Keratinocyte (primary cell): ENCODE results near the gene UBE2E1.

Experiments used
- CTCF ChIP-seq, 3 experiments: IDR thresholded peaks in 1 of 3; conservative IDR thresholded peaks in 1 of 3; optimal IDR thresholded peaks in 1 of 3; 2 replicates in 2 of 3; 3 replicates in 1 of 3; pipeline versions ENCODE3 to v1.5.1; 2011; ENCODE audit warnings: low read length in 3 of 3, mild to moderate bottlenecking in 3 of 3, moderate library complexity in 2 of 3, control low read depth in 1 of 3, inconsistent platforms in 1 of 3; ENCODE audit not compliant: insufficient read depth in 2 of 3; ENCODE audit errors: extremely low read depth in 1 of 3
- EZH2 ChIP-seq: IDR thresholded peaks from one replicate; pipeline ENCODE4 v1.6.1; 2012; ENCODE audit warnings: inconsistent platforms, mild to moderate bottlenecking, low read length, moderate library complexity

GRCh38 chr3:23785882-23786281 lies 19.9 kb upstream of the UBE2E1 start:
- no peak for TF ChIP-seq CTCF (optimal IDR thresholded peaks at IDR 0.05 in 1 of 3, IDR thresholded peaks at IDR 0.05 in 1 of 3, conservative IDR thresholded peaks at IDR 0.05 in 1 of 3; ENCODE audit: extremely low read depth in 1 of 3, insufficient read depth in 2 of 3, low read length in 3 of 3)
- no peak for TF ChIP-seq EZH2
